ENCODE data around the gene CDH4. TPM values are rescaled to one million over a fixed set of nuclear protein-coding genes. Genes with fewer than 3 reads are reported as not detected.

Gene CDH4
- total and polyA plus RNA-seq, 2 of the 4 experiments (the other 2 are of a cell fraction) = 1.6 to 3.5 TPM

GRCh38 chr20:61865353-61865752, 613.3 kb downstream of the CDH4 start:
- H4K91ac ChIP-seq (ENCODE audit: insufficient read depth, low read depth, low read length) = no peak overlapping the region
- H4K5ac ChIP-seq (ENCODE audit: low read depth, low read length) = no peak overlapping the region
- POLR2A ChIA-PET (ENCODE audit: unreplicated experiment) = no interaction called here
- no peak overlapping the region for H2BK5ac ChIP-seq (ENCODE audit: low read depth, low read length, poor library complexity, severe bottlenecking)
- H3K18ac ChIP-seq (ENCODE audit: low read depth, low read length) = no peak overlapping the region
- no peak overlapping the region for H3K9ac ChIP-seq (ENCODE audit: low read depth, low read length)
- ATAC-seq (ENCODE audit: low read depth) = no peak
- TF ChIP-seq CEBPB (IDR thresholded peaks at IDR 0.05; ENCODE audit: low read depth, low read length) = no peak
- no peak for TF ChIP-seq CHD1 (IDR thresholded peaks at IDR 0.05; ENCODE audit: low read depth, low read length)
- no peak for TF ChIP-seq FOS (IDR thresholded peaks at IDR 0.05; ENCODE audit: low read depth, low read length)
- TF ChIP-seq RCOR1 (IDR thresholded peaks at IDR 0.05; ENCODE audit: insufficient replicate concordance, low read length) = no peak
- TF ChIP-seq, protein P1, sequence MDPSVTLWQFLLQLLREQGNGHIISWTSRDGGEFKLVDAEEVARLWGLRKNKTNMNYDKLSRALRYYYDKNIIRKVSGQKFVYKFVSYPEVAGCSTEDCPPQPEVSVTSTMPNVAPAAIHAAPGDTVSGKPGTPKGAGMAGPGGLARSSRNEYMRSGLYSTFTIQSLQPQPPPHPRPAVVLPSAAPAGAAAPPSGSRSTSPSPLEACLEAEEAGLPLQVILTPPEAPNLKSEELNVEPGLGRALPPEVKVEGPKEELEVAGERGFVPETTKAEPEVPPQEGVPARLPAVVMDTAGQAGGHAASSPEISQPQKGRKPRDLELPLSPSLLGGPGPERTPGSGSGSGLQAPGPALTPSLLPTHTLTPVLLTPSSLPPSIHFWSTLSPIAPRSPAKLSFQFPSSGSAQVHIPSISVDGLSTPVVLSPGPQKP (IDR thresholded peaks at IDR 0.05; ENCODE audit: borderline replicate concordance, low read depth, low read length) = no peak
- no peak for TF ChIP-seq RFX5 (IDR thresholded peaks at IDR 0.05; ENCODE audit: low read depth, low read length)
- no peak for TF ChIP-seq MXI1 (IDR thresholded peaks at IDR 0.05; ENCODE audit: borderline replicate concordance, low read depth, low read length)
- TF ChIP-seq NFE2L2 (IDR thresholded peaks at IDR 0.05; ENCODE audit: low read depth, low read length) = no peak
- TF ChIP-seq MAZ (IDR thresholded peaks at IDR 0.05; ENCODE audit: borderline replicate concordance, low read depth, low read length) = no peak
- TF ChIP-seq, protein P2, sequence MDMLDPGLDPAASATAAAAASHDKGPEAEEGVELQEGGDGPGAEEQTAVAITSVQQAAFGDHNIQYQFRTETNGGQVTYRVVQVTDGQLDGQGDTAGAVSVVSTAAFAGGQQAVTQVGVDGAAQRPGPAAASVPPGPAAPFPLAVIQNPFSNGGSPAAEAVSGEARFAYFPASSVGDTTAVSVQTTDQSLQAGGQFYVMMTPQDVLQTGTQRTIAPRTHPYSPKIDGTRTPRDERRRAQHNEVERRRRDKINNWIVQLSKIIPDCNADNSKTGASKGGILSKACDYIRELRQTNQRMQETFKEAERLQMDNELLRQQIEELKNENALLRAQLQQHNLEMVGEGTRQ (IDR thresholded peaks at IDR 0.05; ENCODE audit: low read depth, low read length) = no peak
- no peak for TF ChIP-seq RAD21 (IDR thresholded peaks at IDR 0.05; ENCODE audit: low read length)
- no peak for TF ChIP-seq SMC3 (IDR thresholded peaks at IDR 0.05; ENCODE audit: low read depth, low read length)
- no peak for TF ChIP-seq MAFK (IDR thresholded peaks at IDR 0.05; ENCODE audit: low read depth, low read length)
- no peak for TF ChIP-seq POLR2A (IDR thresholded peaks at IDR 0.05; ENCODE audit: low read depth, low read length)
- no peak for TF ChIP-seq CTCF (conservative IDR thresholded peaks at IDR 0.05; ENCODE audit: low read depth, low read length)
- TF ChIP-seq BHLHE40 (IDR thresholded peaks at IDR 0.05; ENCODE audit: low read depth, low read length) = no peak
- H4K8ac ChIP-seq (ENCODE audit: low read depth in 2 of 2, low read length in 2 of 2) = no peak overlapping the region
- CTCF ChIA-PET = interaction anchor here (1.5 kb wide), 1 partner anchor 10 kb away, joined by 3 read pairs; no protein-coding TSS in a partner anchor
- H2BK120ac ChIP-seq (ENCODE audit: low read depth, low read length) = no peak overlapping the region
- DNase-seq = no peak
- BruUV-seq (replicated peaks) = no TSS peak
- H2BK15ac ChIP-seq (ENCODE audit: low read depth, low read length) = no peak overlapping the region
- H3K27me3 ChIP-seq (ENCODE audit: control insufficient read depth, insufficient read depth, low read length) = no peaks in the 10 kb centered on the region; the same call in 1 of the 2 replicates
- no peak overlapping the region for H3K4me2 ChIP-seq (ENCODE audit: low read depth, low read length)
- H2AK9ac ChIP-seq (replicated peaks; ENCODE audit: low read depth, low read length, poor library complexity) = no peak overlapping the region
- H3K4ac ChIP-seq (ENCODE audit: low read depth, low read length) = no peak overlapping the region
- no peaks in the 10 kb centered on the region for H3K9me1 ChIP-seq (ENCODE audit: insufficient read depth, low read length)
- in situ Hi-C loops (cut with MboI; ENCODE audit: low sequenced_read_pairs) (no loop called here), dilution Hi-C loops (cut with HindIII; ENCODE audit: low sequenced_read_pairs, unreplicated experiment) (no loop called here), intact Hi-C loops (cut with micrococcal nuclease) (no loop called here)
- H4K20me1 ChIP-seq (ENCODE audit: insufficient read depth, low read length) = no peaks in the 10 kb centered on the region
- no peak overlapping the region for H3K4me3 ChIP-seq (ENCODE audit: insufficient read depth, low read depth, low read length)
- no peak overlapping the region for H2BK20ac ChIP-seq (ENCODE audit: low read depth, low read length)
- no peaks in the 10 kb centered on the region for H3K79me1 ChIP-seq (ENCODE audit: low read depth in 1 of 2, low read length in 2 of 2)
- H3K56ac ChIP-seq (ENCODE audit: extremely low read depth, insufficient read depth, low read length) = no peak overlapping the region
- 44% methylated on average over 1 of the region's 1 CpG; no CpG with 5 or more reads in 1 of the 2 experiments for WGBS, 2 experiments (ENCODE audit: extremely low coverage in 2 of 2, insufficient read length in 1 of 2)
- no peaks in the 10 kb centered on the region for H3K36me3 ChIP-seq (ENCODE audit: control insufficient read depth, insufficient read depth, low read length)
- no peak overlapping the region for H3K27ac ChIP-seq (ENCODE audit: insufficient read depth, low read length)
- no peak overlapping the region for H2AFZ ChIP-seq (replicated peaks; ENCODE audit: low read length, poor library complexity)
- H3K14ac ChIP-seq (replicated peaks; ENCODE audit: low read depth, low read length) = no peak overlapping the region
- no peak overlapping the region for H3K23ac ChIP-seq (ENCODE audit: low read depth, low read length)
- H3K4me1 ChIP-seq (ENCODE audit: control insufficient read depth, insufficient read depth, low read length) = no peaks in the 10 kb centered on the region
- no peaks in the 10 kb centered on the region for H3K9me3 ChIP-seq (ENCODE audit: control insufficient read depth, insufficient read depth, low read length)
- H2AK5ac ChIP-seq (ENCODE audit: low read depth, low read length) = no peak overlapping the region

Data from IMR-90 (cell line).